ENCODE data around the gene BSN. TPM values are rescaled to one million over a fixed set of nuclear protein-coding genes. Genes with fewer than 3 reads are reported as not detected.
"Not testable (repeated sequence)": the region's sequence is repeated elsewhere in the genome, so short reads cannot be mapped to it uniquely, and the experiment has no call there.

BSN gene
- total and polyA plus RNA-seq, 2 donors (not counting 3 experiments of a cell fraction or from before 2014, with no cell fraction given), result 0.04 to 0.27 TPM

GRCh38 chr3:49688338-49689045 is 134.2 kb downstream of the BSN start:
- H3K79me2 ChIP-seq (ENCODE audit: control insufficient read depth, insufficient read depth, low read length); POLR2A ChIA-PET; CTCF ChIA-PET; DNase-seq (ENCODE audit: low read depth, low spot score); H4K20me1 ChIP-seq (replicated peaks; ENCODE audit: control insufficient read depth, extremely low read depth, insufficient read depth, low read length); H3K9me1 ChIP-seq (replicated peaks; ENCODE audit: control insufficient read depth, extremely low read depth, insufficient read depth, low read length); H3K4me1 ChIP-seq (ENCODE audit: control insufficient read depth, extremely low read depth, insufficient read depth, low read length); H3K9me3 ChIP-seq (replicated peaks; ENCODE audit: control insufficient read depth, insufficient read depth, low read length); dilution Hi-C loops (cut with MboI; ENCODE audit: extremely low pct_ligation_motif_present, low sequenced_read_pairs); H3K27ac ChIP-seq (ENCODE audit: insufficient read depth, low read depth, low read length); H3K27me3 ChIP-seq (ENCODE audit: control insufficient read depth in 2 of 2, insufficient read depth in 2 of 2, low read length in 2 of 2); FAIRE-seq; H3K9ac ChIP-seq (replicated peaks; ENCODE audit: extremely low read depth, insufficient read depth, low read length); BruUV-seq (replicated peaks); H3K36me3 ChIP-seq (ENCODE audit: control insufficient read depth in 2 of 2, extremely low read depth in 1 of 2, insufficient read depth in 2 of 2, low read length in 2 of 2): not testable (repeated sequence)
- H2AFZ ChIP-seq (ENCODE audit: low read depth, low read length), result peak overlapping the region; percentile 92
- intact Hi-C loops (cut with micrococcal nuclease), result loop anchor here (1.0 kb wide), 1 partner anchor 14 kb away; the partner anchor contains the start of gene APEH
- peak overlapping the region; percentile 70 for H3K4me2 ChIP-seq (ENCODE audit: insufficient read depth, low read length)
- H3K4me3 ChIP-seq (replicated peaks in 1 of 3; ENCODE audit: insufficient read depth in 1 of 3, low read depth in 1 of 3, low read length in 3 of 3), result peak overlapping the region in 1 of 3 experiments; percentile 81

- TF ChIP-seq CTCF (IDR thresholded peaks at IDR 0.05; ENCODE audit: extremely low read depth in 1 of 2, insufficient read depth in 1 of 2, low read depth in 1 of 2, low read length in 2 of 2) (peak; percentile 9 to 41), POLR2AphosphoS5 (IDR thresholded peaks at IDR 0.05; ENCODE audit: insufficient read depth, low read depth, low read length) (peak; percentile 87), POLR2A (IDR thresholded peaks at IDR 0.05; ENCODE audit: low read depth, low read length) (peak; percentile 64), FOS (IDR thresholded peaks at IDR 0.05; ENCODE audit: borderline replicate concordance, insufficient read depth, low read length) (no peak)
Measured at GRCh38 chr3:49689046-49689907, 135.0 kb downstream of the BSN start, which contains the start of the genes MST1 and RNF123. Gene MST1, minus strand, starts transcription at chr3:49689474. Its CDS starts 783 bp downstream, at chr3:49688691. Gene RNF123, plus strand, starts transcription at chr3:49689557. Its CDS starts 1,609 bp downstream, at chr3:49691166.

More at GRCh38 chr3:49689046-49689907, 135.0 kb downstream of the BSN start, which contains the start of the genes MST1 and RNF123:
- Histone ChIP-seq H3K79me2 (ENCODE audit: control insufficient read depth, insufficient read depth, low read length) (peaks cover 8% of the 10 kb centered on the region), H3K4me1 (ENCODE audit: control insufficient read depth, extremely low read depth, insufficient read depth, low read length) (peaks cover 9% of the 10 kb centered on the region), H4K20me1 (replicated peaks; ENCODE audit: control insufficient read depth, extremely low read depth, insufficient read depth, low read length) (no peaks in the 10 kb centered on the region), H3K9me3 (replicated peaks; ENCODE audit: control insufficient read depth, insufficient read depth, low read length) (no peaks in the 10 kb centered on the region), H3K4me3 (replicated peaks in 1 of 3; ENCODE audit: insufficient read depth in 1 of 3, low read depth in 1 of 3, low read length in 3 of 3) (peak within 1 kb of the TSS; percentile 65 to 99 (median 81)), H2AFZ (ENCODE audit: low read depth, low read length) (peak within 1 kb of the TSS; percentile 92), H3K36me3 (ENCODE audit: control insufficient read depth in 2 of 2, extremely low read depth in 1 of 2, insufficient read depth in 2 of 2, low read length in 2 of 2) (no peaks in the 10 kb centered on the region), H3K9ac (replicated peaks; ENCODE audit: extremely low read depth, insufficient read depth, low read length) (peak within 1 kb of the TSS; percentile 85), H3K4me2 (ENCODE audit: insufficient read depth, low read length) (peak within 1 kb of the TSS; percentile 94), H3K9me1 (replicated peaks; ENCODE audit: control insufficient read depth, extremely low read depth, insufficient read depth, low read length) (no peaks in the 10 kb centered on the region), H3K27me3 (ENCODE audit: control insufficient read depth in 2 of 2, insufficient read depth in 2 of 2, low read length in 2 of 2) (peaks cover 0 to 2% of the 10 kb centered on the region in 2 experiments), H3K27ac (ENCODE audit: insufficient read depth, low read depth, low read length) (peak within 1 kb of the TSS; percentile 20)
- TSS peak; percentile 91 for BruUV-seq (replicated peaks)
- ChIA-PET CTCF (interaction anchor here (1.0 kb wide), 1 partner anchor 150 kb away, joined by 4 read pairs; no protein-coding TSS in a partner anchor), POLR2A (no interaction called here)
- dilution Hi-C loops (cut with MboI; ENCODE audit: extremely low pct_ligation_motif_present, low sequenced_read_pairs) (no loop called here), intact Hi-C loops (cut with micrococcal nuclease) (loop anchor here (1.0 kb wide), 1 partner anchor 15 kb away; the partner anchor contains the start of gene APEH)
- DNase-seq (ENCODE audit: low read depth, low spot score) (peak; percentile 92), FAIRE-seq (peak; percentile 89)

Data from endothelial cell of umbilical vein (primary cell).